H54 (cell line): Measurements from ENCODE around the gene RBM26.
"Not testable (repeated sequence)": the region's sequence is repeated elsewhere in the genome, so short reads cannot be mapped to it uniquely, and the experiment has no call there.

Experiments used
- DNase-seq: peaks from one replicate; pipeline ENCODE4 v3.0.0; 2011; ENCODE audit warnings: low spot score, mixed read lengths; ENCODE audit not compliant: insufficient read length
- FAIRE-seq: peaks from 3 replicates; lab custom pipeline; 2011; peaks lifted over from hg19 to GRCh38; lab: Jason Lieb, UNC
- POLR2A ChIP-seq: IDR thresholded peaks from 2 replicates; pipeline ENCODE4 v1.6.1; 2011; ENCODE audit warnings: low read depth, mild to moderate bottlenecking, low read length

The RBM26 gene

DNA sequence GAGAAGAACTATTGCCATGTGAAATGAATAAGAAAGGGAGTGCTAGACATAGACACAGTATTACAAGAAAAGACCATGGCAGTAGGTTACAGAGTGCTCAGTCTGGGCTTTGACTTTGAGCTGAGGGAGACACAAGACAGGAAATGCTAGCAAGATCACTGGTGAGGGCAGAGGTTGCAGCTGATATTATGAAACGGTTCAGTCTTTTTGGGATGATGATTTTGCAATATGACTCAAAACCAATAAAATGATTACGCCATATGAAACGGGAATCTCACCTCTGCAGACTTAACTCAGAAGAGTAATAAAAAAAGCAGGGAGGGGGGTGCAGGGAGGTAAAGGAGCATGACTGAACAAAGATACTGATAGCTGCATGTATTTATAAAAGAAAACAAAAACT lies 123.1 kb downstream of the RBM26 start:
- TF ChIP-seq POLR2A: no peak
- no peak for DNase-seq
- no peak for FAIRE-seq

DNA sequence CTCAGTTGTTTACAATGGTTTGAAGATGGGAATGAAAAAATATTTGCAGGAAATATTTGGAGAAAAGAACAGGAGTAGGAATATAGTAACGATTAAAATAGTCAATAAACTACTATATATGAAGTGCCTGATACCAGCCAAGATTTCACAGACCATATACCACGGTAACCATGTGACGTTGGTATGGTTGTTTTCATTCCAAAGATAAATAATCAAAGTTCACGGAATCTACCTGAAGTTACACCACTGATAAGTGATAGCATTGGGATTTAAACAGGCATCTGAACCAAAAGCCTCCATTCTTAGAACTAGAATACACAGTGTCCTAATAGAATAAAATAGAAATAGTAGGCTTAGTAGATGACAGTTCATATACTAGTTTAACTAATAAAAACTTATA lies 123.5 kb downstream of the RBM26 start:
- no peak for TF ChIP-seq POLR2A

GRCh38 chr13:79281339-79281747 lies 124.7 kb downstream of the RBM26 start:
- no peak for TF ChIP-seq POLR2A
- DNase-seq: no peak
- no peak for FAIRE-seq

More for the DNA sequence above, 123.5 kb downstream of the RBM26 start:
- FAIRE-seq (no peak), DNase-seq (no peak)

- not testable (repeated sequence) for DNase-seq, FAIRE-seq
Observed at GRCh38 chr13:79279735-79280134, 126.3 kb downstream of the RBM26 start.

DNA sequence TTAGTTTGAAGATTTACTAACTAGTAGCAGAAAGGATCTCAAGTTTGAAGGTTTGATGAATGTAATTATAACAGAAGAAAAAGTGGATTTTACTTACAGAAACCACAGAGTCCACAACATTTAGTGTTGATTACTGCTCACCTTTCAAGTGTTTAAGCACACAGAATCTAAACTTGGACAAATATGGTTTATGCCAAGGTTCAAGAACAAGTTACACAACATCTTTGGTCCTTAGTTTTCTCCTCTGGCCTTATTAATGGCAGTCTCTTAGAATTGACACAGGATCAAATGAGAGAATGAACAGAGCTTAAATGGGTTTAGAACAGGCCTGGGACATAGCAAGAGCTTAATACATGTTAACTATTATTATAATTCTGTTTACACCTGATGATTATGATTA lies 133.0 kb downstream of the RBM26 start:
- no peak for FAIRE-seq
- DNase-seq: no peak
- no peak for TF ChIP-seq POLR2A

GRCh38 chr13:79271616-79272015 lies 134.4 kb downstream of the RBM26 start:
- no peak for FAIRE-seq
- DNase-seq: no peak
- TF ChIP-seq POLR2A: no peak

GRCh38 chr13:79270859-79271258 lies 135.2 kb downstream of the RBM26 start:
- FAIRE-seq (no peak), DNase-seq (no peak)
- TF ChIP-seq POLR2A: no peak
